Measurements from ENCODE around the gene SPTLC1.

GRCh38 chr9:92033307-92033706, 81.9 kb downstream of the SPTLC1 start:
- TF ChIP-seq CTCF (IDR thresholded peaks at IDR 0.05): no peak
- TF ChIP-seq POLR2AphosphoS5 (IDR thresholded peaks at IDR 0.05): no peak
- no peak for TF ChIP-seq POLR2A (IDR thresholded peaks at IDR 0.05)
- TF ChIP-seq EP300 (IDR thresholded peaks at IDR 0.05): no peak
